GM19438 (cell line): ENCODE data around the gene AFG1L.
"Not testable (repeated sequence)": the region's sequence is repeated elsewhere in the genome, so short reads cannot be mapped to it uniquely, and the experiment has no call there.

Experiments
- ATAC-seq: cut with Tn5 transposase; IDR thresholded peaks from one replicate; pipeline ENCODE4 v1.9.1; 2021; ENCODE audit warnings: low read depth; ENCODE audit not compliant: unreplicated experiment

AFG1L gene

GRCh38 chr6:108287373-108287772 lies 7.5 kb upstream of the AFG1L start:
- no peak for ATAC-seq

- no peak for ATAC-seq
Measured at GRCh38 chr6:108288742-108289141, 6.1 kb upstream of the AFG1L start.

GRCh38 chr6:108291091-108291490 lies 3.8 kb upstream of the AFG1L start:
- no peak for ATAC-seq

GRCh38 chr6:108292561-108292960 lies 2.3 kb upstream of the AFG1L start:
- ATAC-seq, result not testable (repeated sequence)

GRCh38 chr6:108293527-108294296 lies 1.1 kb upstream of the AFG1L start:
- ATAC-seq, result no peak

GRCh38 chr6:108294297-108294726 lies 542 bp upstream of the AFG1L start:
- ATAC-seq, result peak; percentile 20

- ATAC-seq, result no peak
Measured at GRCh38 chr6:108295676-108296075, 822 bp downstream of the AFG1L start.

- ATAC-seq, result no peak
Measured at GRCh38 chr6:108302386-108302785, 7.5 kb downstream of the AFG1L start.

- ATAC-seq, result no peak
Measured at GRCh38 chr6:108304646-108305045, 9.8 kb downstream of the AFG1L start.

GRCh38 chr6:108308641-108309040 lies 13.8 kb downstream of the AFG1L start:
- not testable (repeated sequence) for ATAC-seq

- no peak for ATAC-seq
Measured at GRCh38 chr6:108309844-108310243, 15.0 kb downstream of the AFG1L start.

GRCh38 chr6:108312605-108313004 lies 17.8 kb downstream of the AFG1L start:
- ATAC-seq, result no peak

- ATAC-seq, result no peak
Measured at GRCh38 chr6:108321253-108321747, 26.4 kb downstream of the AFG1L start.

- ATAC-seq, result no peak
Measured at GRCh38 chr6:108322728-108323127, 27.9 kb downstream of the AFG1L start.

GRCh38 chr6:108323710-108324466 lies 29.0 kb downstream of the AFG1L start:
- ATAC-seq, result no peak

GRCh38 chr6:108330221-108330785 lies 35.4 kb downstream of the AFG1L start:
- not testable (repeated sequence) for ATAC-seq

- ATAC-seq, result no peak
Measured at GRCh38 chr6:108330806-108331205, 36.0 kb downstream of the AFG1L start.

GRCh38 chr6:108331982-108332381 lies 37.1 kb downstream of the AFG1L start:
- no peak for ATAC-seq

GRCh38 chr6:108336971-108337370 lies 42.1 kb downstream of the AFG1L start:
- no peak for ATAC-seq

GRCh38 chr6:108337721-108338120 lies 42.9 kb downstream of the AFG1L start:
- ATAC-seq, result no peak

GRCh38 chr6:108341372-108341771 lies 46.5 kb downstream of the AFG1L start:
- ATAC-seq, result no peak
